Activated CD4-positive, alpha-beta T cell treated with anti-CD3 and anti-CD28 coated beads, Interleukin-10, Interleukin-2, amounts not matched to agents 100 ng/mL and 50 ng/mL, durations not matched to agents 16 hours and 8 hours (primary cell): Measurements from ENCODE around the gene LRFN4.

Experiments used
- DNase-seq: peaks from one replicate; pipeline ENCODE4 v3.0.0-alpha.2; 2020

LRFN4 gene

GRCh38 chr11:66874232-66874631 is 17.4 kb downstream of the LRFN4 start:
- no peak for DNase-seq

GRCh38 chr11:66875378-66875777 is 18.5 kb downstream of the LRFN4 start:
- DNase-seq, result no peak

DNA sequence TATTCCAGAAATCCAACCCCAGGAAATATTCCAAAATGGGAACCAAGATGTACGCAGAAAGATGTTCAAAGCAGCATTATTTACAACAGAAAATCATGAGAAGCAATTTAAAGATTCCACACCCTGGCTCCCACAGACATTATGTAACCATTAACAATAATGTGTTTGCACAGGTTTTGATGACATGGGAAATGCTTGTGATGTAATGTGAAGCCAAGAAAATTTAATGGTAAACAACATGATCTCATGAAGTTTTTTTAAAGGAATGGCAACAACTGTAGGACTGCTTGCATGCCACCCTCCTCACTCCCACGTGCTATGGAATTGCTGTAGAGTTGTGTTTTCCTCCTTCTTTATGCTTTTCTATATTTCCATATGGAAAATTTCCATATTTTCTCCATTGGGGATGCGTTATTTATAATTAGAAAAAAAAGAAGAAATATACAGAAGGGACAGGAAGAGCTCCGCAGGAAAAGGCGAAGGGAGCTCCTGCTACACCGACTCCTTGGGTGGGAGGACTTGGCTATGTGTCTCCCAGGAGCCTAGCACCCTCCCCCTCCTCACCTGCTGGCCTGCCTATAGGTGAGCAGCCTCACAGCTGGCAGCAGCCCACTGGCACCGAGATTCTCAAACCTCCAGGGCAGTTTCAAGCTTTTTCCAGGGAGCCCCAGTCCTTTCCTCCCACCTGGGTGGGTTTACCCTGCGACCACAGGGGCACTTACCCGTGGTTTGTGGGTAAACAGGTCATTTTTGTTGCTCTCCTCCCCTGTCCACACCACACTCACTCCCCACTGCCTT is 20.9 kb downstream of the LRFN4 start:
- no peak for DNase-seq

DNA sequence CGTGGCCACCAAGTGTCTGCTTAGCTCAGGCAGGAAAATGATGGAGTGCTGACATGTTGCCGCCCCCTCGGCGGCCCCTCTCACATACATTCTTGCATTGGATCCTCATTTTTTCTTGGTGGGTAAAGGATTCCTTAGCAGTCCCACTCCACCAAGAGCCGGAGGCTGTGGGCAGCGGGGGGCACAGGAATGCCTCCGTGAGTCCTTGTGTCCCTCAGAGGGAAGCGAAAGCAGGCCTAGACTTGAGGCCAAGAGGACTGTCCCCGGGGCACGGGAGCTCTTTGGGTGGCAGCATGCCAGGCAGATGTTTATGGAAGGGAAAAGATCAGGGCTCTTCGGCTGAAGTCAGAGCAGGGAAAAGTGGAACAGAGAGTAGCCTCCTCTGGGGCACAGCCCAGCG is 21.6 kb downstream of the LRFN4 start:
- no peak for DNase-seq

GRCh38 chr11:66879000-66879399 is 22.1 kb downstream of the LRFN4 start:
- DNase-seq, result no peak

GRCh38 chr11:66879583-66879982 is 22.7 kb downstream of the LRFN4 start:
- no peak for DNase-seq

- DNase-seq, result no peak
These were observed 23.1 kb downstream of the LRFN4 start for GRCh38 chr11:66879999-66880398.

DNA sequence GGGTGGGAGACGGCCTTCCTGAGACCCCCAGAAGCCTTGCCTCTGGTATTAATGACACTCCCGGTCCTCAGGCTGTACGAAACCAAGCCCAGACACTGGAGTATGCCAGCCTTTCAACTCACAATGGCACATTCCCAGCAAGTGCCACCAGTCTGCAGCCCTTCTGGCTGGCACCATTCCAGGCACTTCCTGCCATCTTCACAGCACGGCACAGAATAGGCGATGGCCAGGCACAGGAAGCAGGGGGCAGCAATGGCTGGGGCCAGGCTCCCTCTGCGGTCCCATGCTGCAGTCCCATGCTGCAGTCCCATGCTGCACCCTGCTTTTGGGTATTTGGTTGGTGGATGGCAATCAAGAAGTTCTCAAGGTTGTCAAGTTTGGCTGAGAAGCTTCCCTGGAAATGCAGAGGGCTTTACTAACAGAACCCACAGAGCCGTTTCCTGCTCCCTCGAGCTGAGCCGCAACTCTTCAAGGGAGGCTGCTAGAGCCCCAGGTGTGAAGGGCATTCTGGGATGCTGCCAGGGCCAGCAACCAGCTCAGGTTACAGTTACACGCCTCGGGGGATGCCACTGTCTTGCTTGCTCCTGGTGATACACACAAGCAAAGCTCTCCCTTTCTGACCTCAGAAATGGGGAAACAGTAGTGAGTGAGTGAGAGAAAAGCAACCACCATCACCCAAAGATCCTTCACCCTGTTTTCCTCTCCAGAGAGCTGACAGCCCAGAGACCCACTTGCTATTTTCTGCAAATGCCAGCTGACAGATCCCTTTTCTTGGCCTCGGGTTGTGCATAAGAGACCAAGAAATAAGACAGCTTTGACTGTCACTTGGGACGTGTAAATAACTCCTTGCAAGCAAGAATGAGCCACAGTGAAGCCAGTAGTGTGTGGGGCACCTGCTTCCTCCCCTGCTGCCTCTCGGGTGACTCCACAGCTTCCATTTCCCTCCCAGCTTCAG is 23.9 kb downstream of the LRFN4 start:
- DNase-seq, result no peak

GRCh38 chr11:66881451-66881835 is 24.6 kb downstream of the LRFN4 start:
- no peak for DNase-seq

DNA sequence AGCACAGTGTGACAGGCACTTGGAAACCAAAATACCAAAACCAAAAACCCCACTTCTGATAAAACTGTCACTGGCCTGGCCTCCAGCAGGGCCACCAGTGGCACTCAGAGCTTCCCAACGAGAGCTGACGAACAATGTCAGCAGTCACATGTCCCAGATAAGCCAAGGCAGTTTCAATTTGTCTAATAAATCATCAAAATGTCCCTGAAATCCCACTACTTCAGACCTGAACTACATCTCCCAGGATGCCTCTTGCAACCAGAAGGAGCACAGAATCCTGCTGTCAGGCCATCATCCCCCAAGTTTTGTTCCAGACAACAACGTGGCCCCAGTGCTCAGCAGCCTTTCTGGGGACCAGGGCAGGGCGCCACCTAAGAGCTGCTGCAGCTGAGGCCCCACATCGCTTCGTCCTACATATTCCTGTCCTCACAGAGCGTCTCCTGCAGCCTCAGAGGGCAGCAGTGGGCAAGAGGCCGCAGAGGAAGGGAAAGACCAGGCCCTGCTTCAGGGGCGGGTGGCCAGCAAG is 25.1 kb downstream of the LRFN4 start:
- no peak for DNase-seq

- no peak for DNase-seq
These were observed 25.7 kb downstream of the LRFN4 start for GRCh38 chr11:66882561-66883015.

DNA sequence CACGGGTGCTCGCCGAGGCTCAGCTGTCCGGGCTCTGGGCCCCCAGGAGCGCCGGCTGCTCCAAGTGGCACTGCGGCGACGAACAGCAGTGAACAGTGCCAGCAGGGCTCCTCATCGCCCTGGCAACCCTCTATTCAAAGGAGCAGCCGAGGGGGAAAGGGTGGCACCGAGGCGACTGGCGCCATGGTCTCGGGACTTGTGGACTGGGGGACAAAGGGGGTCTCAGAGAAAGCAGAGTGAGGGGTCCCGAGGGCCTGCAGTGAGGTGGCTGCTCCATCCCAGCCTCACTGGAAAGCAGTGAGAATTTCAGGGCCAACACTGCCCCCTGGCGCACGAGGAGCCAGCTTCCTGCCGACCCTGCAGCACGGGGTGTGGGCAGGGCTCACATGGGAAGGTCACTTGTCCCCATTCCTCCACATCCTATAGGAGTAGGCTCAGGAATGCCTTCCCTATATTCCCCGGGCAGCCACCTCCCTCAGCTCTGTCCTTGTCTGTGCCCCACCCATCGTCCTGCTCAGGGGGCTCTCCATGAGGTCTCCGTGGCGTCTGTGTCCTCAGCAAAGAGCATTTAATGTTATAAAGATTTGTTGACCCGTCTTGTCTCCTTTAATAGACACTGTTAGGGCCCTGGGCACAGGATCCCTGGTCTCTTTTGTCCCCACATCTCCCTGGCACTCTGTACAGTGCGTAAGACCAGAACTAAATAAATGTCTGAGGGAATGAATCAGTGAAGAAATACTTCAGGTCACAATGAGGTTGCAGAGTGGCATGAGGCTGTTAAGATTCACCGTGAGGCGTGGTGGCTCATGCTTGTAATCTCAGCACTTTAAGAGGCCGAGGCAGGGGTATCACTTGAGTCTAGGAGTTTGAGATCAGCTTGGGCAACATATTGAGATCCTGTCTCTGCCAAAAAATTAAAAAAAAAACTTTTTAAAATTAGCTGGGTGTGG is 26.4 kb downstream of the LRFN4 start:
- DNase-seq, result peak; percentile 67

GRCh38 chr11:66884443-66884842 is 27.6 kb downstream of the LRFN4 start:
- DNase-seq, result no peak

DNA sequence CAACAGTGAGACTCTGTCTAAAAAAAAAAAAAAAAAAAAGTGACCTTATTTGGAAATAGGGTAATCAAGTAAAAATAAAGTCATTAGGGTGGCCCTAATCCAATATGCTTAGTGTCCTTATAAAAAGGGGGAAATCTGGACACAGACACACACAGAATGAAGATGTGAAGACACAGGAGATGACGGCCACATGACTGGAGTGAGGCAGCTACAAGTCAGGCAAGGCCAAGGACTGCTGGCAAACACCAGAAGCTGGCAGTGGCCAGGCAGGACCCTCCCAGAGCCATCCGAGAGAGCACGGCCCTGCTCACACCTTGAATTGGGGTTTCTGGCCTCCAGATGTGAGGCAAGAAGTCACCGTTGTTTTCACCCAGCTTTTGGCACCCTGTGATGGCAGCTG is 28.6 kb downstream of the LRFN4 start:
- no peak for DNase-seq

GRCh38 chr11:66885950-66886440 is 29.1 kb downstream of the LRFN4 start:
- no peak for DNase-seq

DNA sequence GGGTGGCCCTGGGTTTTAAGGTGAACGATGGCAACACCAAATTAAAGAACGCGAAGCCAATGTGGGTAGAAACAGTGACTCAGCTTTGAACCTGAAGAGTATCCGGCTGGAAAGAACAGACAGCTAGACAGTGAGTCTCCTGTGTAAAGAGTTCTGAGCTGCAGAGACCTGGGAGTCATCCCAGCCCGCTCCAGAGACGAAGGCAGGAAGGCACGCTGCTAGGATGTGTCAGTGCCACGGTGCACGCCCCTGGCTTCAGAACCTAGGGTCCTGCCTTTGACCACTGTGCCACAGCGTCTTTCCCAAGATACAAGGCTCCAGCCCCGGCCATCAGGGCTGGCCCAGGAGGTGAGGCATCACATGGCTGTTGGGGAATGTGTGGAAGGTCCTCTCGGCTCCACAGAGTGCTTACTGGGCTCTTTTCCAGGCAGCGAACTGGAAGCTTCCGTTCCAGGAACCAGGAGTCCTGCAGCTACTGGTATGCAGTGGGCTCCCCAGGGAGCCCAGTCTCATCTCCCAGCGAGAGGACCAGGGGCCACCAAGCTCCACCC is 29.9 kb downstream of the LRFN4 start:
- DNase-seq, result no peak

GRCh38 chr11:66887526-66887925 is 30.7 kb downstream of the LRFN4 start:
- DNase-seq, result no peak

GRCh38 chr11:66888282-66888681 is 31.4 kb downstream of the LRFN4 start:
- DNase-seq, result no peak

GRCh38 chr11:66889960-66890359 is 33.1 kb downstream of the LRFN4 start:
- DNase-seq, result no peak

DNA sequence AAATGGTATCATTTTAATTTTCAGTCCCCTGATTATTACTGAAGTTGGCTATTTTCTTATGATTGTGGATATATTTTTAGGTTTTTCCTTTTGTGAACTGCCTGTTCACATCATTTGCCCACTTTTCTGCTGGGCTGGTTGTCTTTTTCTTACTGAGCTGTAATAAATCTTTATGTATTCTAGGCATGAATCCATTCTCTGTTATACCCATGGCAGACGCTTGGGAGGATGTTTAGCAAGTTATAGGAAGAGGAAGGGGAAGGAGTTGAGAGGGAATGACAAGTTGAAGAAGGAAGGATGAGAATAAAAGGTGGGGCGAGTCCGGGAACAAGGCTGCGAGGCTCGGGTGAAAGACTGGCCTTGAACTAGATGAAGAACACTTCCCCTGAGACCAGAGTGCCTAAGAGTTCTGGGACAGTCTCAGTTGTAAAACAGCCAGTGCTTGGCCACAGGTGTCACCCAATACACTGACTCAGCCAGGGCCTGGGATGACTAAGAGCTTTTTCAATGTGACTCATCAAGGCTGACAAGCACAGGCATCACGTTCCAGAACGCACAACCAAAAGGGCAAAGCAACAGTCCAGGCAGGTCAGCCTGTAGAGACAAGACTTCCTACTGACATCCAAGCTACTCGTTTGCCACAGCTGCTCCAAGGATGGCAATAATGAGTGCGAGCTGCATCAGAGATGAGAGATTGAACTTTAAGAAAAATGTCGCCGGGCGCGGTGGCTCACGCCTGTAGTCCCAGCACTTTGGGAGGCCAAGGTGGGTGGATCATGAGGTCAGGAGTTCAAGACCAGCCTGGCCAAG is 35.2 kb downstream of the LRFN4 start:
- peak; percentile 95 for DNase-seq

GRCh38 chr11:66892911-66893310 is 36.0 kb downstream of the LRFN4 start:
- no peak for DNase-seq
